Endothelial cell of umbilical vein (primary cell): ENCODE measurements around the gene TSTD1. TPM values are rescaled to one million over a fixed set of nuclear protein-coding genes. Genes with fewer than 3 reads are reported as not detected.

Experiments
- BruUV-seq: library from RNA; stranded (reverse); fragments of 400-500 nt; replicated peaks from 2 replicates; lab custom pipeline; 2021; lab: Mats Ljungman, UMichigan
- CTCF ChIA-PET: fragments of 300-600, 350-600 bp; sonication (Branson Sonifier 250); formaldehyde crosslinking; loops from one replicate; lab custom pipeline; 2021; ENCODE audit warnings: antibody characterized with exemption, inconsistent platforms; lab: Charles Lee
- POLR2A ChIA-PET: fragments of 300-600, 350-600 bp; sonication (Branson Sonifier 250); formaldehyde crosslinking; loops from one replicate; lab custom pipeline; 2021; ENCODE audit warnings: antibody characterized with exemption, inconsistent platforms; lab: Charles Lee
- DNase-seq: peaks from one replicate; pipeline ENCODE4 v3.0.0-alpha.2; 2011; ENCODE audit warnings: low read depth, low spot score
- FAIRE-seq: peaks from 2 replicates; lab custom pipeline; 2011; peaks lifted over from hg19 to GRCh38; lab: Jason Lieb, UNC
- H2AFZ ChIP-seq: 2 replicates; pipeline ENCODE4 v1.6.0; 2012; ENCODE audit warnings: low read depth, low read length, control low read depth, inconsistent platforms
- H3K27ac ChIP-seq: 2 replicates; pipeline ENCODE4 v1.5.1; 2011; ENCODE audit warnings: low read depth, mild to moderate bottlenecking, control low read depth, low read length, moderate library complexity; ENCODE audit not compliant: insufficient read depth
- H3K27me3 ChIP-seq, 2 experiments: 2 replicates each; pipeline versions ENCODE4 v1.6.0 to v1.6.1; 2011; ENCODE audit warnings: low read length in 2 of 2, mixed read lengths in 1 of 2; ENCODE audit not compliant: control insufficient read depth in 2 of 2, insufficient read depth in 2 of 2
- H3K36me3 ChIP-seq, 2 experiments: 2 replicates in 1 of 2; 3 replicates in 1 of 2; pipeline ENCODE4 v1.5.1; 2011; ENCODE audit warnings: low read length in 2 of 2, mild to moderate bottlenecking in 1 of 2, moderate library complexity in 1 of 2; ENCODE audit not compliant: control insufficient read depth in 2 of 2, insufficient read depth in 2 of 2; ENCODE audit errors: extremely low read depth in 1 of 2
- H3K4me1 ChIP-seq: 3 replicates; pipeline ENCODE4 v1.5.1; 2011; ENCODE audit warnings: mild to moderate bottlenecking, low read length; ENCODE audit not compliant: control insufficient read depth, insufficient read depth; ENCODE audit errors: extremely low read depth
- H3K4me2 ChIP-seq: 2 replicates; pipeline ENCODE4 v1.6.1; 2011; ENCODE audit warnings: low read length, control low read depth, mixed read lengths; ENCODE audit not compliant: insufficient read depth
- H3K4me3 ChIP-seq, 3 experiments: fragments of 200-600 bp in 1 of 3; sonication (generic), shearing (Covaris generic) in 1 of 3; replicated peaks in 1 of 3; 2 replicates each; pipeline ENCODE4 v1.5.1; 2011 to 2016; ENCODE audit warnings: control low read depth in 3 of 3, low read length in 3 of 3, mild to moderate bottlenecking in 2 of 3, inconsistent platforms in 1 of 3, low read depth in 1 of 3, moderate library complexity in 1 of 3; ENCODE audit not compliant: insufficient read depth in 1 of 3
- H3K79me2 ChIP-seq: 2 replicates; pipeline ENCODE4 v1.6.0; 2012; ENCODE audit warnings: low read length, inconsistent platforms; ENCODE audit not compliant: control insufficient read depth, insufficient read depth
- H3K9ac ChIP-seq: replicated peaks from 2 replicates; pipeline ENCODE3; 2011; ENCODE audit warnings: low read length, control low read depth; ENCODE audit not compliant: insufficient read depth; ENCODE audit errors: extremely low read depth
- H3K9me1 ChIP-seq: replicated peaks from 3 replicates; pipeline ENCODE4 v1.6.0; 2011; ENCODE audit warnings: mild to moderate bottlenecking, low read length; ENCODE audit not compliant: control insufficient read depth, insufficient read depth; ENCODE audit errors: extremely low read depth
- H3K9me3 ChIP-seq: replicated peaks from 2 replicates; pipeline ENCODE4 v1.5.1; 2012; ENCODE audit warnings: low read length, inconsistent platforms; ENCODE audit not compliant: control insufficient read depth, insufficient read depth
- H4K20me1 ChIP-seq: replicated peaks from 2 replicates; pipeline ENCODE3; 2011; ENCODE audit warnings: mild to moderate bottlenecking, low read length; ENCODE audit not compliant: control insufficient read depth, insufficient read depth; ENCODE audit errors: extremely low read depth
- EZH2 ChIP-seq: IDR thresholded peaks from 2 replicates; pipeline ENCODE4 v1.6.1; 2012; ENCODE audit warnings: borderline replicate concordance, low read depth, mild to moderate bottlenecking, moderate library complexity, low read length, inconsistent platforms; ENCODE audit not compliant: severe bottlenecking
- GATA2 ChIP-seq: IDR thresholded peaks from 2 replicates; pipeline ENCODE4 v1.7.0; 2011; ENCODE audit warnings: low read depth, mild to moderate bottlenecking, moderate library complexity, mixed read lengths, low read length; ENCODE audit not compliant: insufficient read length, insufficient read depth
- MYC ChIP-seq: IDR thresholded peaks from one replicate; pipeline ENCODE4 v1.6.1; 2011; ENCODE audit warnings: mild to moderate bottlenecking, low read depth, low read length
- dilution Hi-C: fragments of 300-500 bp; cut with MboI; formaldehyde crosslinking; loops from one replicate; pipeline ENCODE4 v1.15.0; 2019; ENCODE audit warnings: low sequenced_read_pairs; ENCODE audit not compliant: extremely low pct_ligation_motif_present
- intact Hi-C: fragments of 100-400 bp; cut with micrococcal nuclease; formaldehyde crosslinking; loops from one replicate; pipeline ENCODE4 v1.10.0; 2022
- polyA plus RNA-seq, 4 experiments: library from polyadenylated mRNA; depleted of rRNA in 3 of 4; stranded (reverse) in 3 of 4; unstranded in 1 of 4; fragments of >200 nt; gene quantifications; 2 replicates each; pipeline versions ENCODE4 v1.2.1 to v1.2.3, GENCODE V29; 2011 to 2012; ENCODE audit warnings: missing spikeins in 1 of 4
- total RNA-seq: library from RNA; stranded (reverse); gene quantifications from 2 replicates; pipeline ENCODE4 v1.2.3, GENCODE V29; 2021
- TF ChIP-seq, protein P1 (sequence below), 2 donors: IDR thresholded peaks; 1 replicate in 1 of 2; 2 replicates in 1 of 2; pipeline ENCODE4 v1.5.1; 2011; ENCODE audit warnings: low read length in 2 of 2, mild to moderate bottlenecking in 2 of 2, moderate library complexity in 2 of 2, control low read depth in 1 of 2, inconsistent platforms in 1 of 2, low read depth in 1 of 2; ENCODE audit not compliant: insufficient read depth in 1 of 2; ENCODE audit errors: extremely low read depth in 1 of 2
- TF ChIP-seq, protein P2 (sequence below): IDR thresholded peaks from 2 replicates; pipeline ENCODE4 v1.6.1; 2011; ENCODE audit not compliant: insufficient read depth, insufficient read length

The TSTD1 gene
- total and polyA plus RNA-seq, 2 donors (not counting 3 experiments of a cell fraction or from before 2014, with no cell fraction given), result 8.9 to 39.1 TPM

- CTCF ChIA-PET, result interaction anchor here (0.6 to 5.5 kb wide), 34 partner anchors 9 to 384 kb away, joined by 3 to 197 read pairs (median 5); partner anchors contain the start of genes DEDD, F11R, KLHDC9 and NECTIN4
- H3K9me3 ChIP-seq, result no peaks in the 10 kb centered on the region
- H3K4me2 ChIP-seq, result peak overlapping the region; percentile 3
- peak overlapping the region; percentile 0 for H3K9ac ChIP-seq
- BruUV-seq, result TSS peak; percentile 24
- TF ChIP-seq EZH2 (no peak), MYC (no peak), GATA2 (peak; percentile 72)
- TF ChIP-seq, protein P1, sequence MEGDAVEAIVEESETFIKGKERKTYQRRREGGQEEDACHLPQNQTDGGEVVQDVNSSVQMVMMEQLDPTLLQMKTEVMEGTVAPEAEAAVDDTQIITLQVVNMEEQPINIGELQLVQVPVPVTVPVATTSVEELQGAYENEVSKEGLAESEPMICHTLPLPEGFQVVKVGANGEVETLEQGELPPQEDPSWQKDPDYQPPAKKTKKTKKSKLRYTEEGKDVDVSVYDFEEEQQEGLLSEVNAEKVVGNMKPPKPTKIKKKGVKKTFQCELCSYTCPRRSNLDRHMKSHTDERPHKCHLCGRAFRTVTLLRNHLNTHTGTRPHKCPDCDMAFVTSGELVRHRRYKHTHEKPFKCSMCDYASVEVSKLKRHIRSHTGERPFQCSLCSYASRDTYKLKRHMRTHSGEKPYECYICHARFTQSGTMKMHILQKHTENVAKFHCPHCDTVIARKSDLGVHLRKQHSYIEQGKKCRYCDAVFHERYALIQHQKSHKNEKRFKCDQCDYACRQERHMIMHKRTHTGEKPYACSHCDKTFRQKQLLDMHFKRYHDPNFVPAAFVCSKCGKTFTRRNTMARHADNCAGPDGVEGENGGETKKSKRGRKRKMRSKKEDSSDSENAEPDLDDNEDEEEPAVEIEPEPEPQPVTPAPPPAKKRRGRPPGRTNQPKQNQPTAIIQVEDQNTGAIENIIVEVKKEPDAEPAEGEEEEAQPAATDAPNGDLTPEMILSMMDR (IDR thresholded peaks at IDR 0.05; ENCODE audit: extremely low read depth in 1 of 2, insufficient read depth in 1 of 2, low read depth in 1 of 2, low read length in 2 of 2), result peak; percentile 77 to 86
- TF ChIP-seq, protein P2, sequence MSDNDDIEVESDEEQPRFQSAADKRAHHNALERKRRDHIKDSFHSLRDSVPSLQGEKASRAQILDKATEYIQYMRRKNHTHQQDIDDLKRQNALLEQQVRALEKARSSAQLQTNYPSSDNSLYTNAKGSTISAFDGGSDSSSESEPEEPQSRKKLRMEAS, result no peak
- peak; percentile 90 for DNase-seq
- no peaks in the 10 kb centered on the region for H3K79me2 ChIP-seq
- peaks cover 24% of the 10 kb centered on the region for H3K4me1 ChIP-seq
- no peak overlapping the region for H3K4me3 ChIP-seq
- POLR2A ChIA-PET, result interaction anchor here (1.4 to 2.1 kb wide), 3 partner anchors 15 to 48 kb away, joined by 8 to 19 read pairs (median 10); partner anchors contain the start of genes F11R and USF1
- H2AFZ ChIP-seq, result peak overlapping the region; percentile 0
- dilution Hi-C loops (no loop called here), intact Hi-C loops (loop anchor here (1.0 to 2.0 kb wide), 5 partner anchors 16 to 101 kb away; partner anchors contain the start of genes F11R, KLHDC9 and USF1)
- no peaks in the 10 kb centered on the region for H3K27me3 ChIP-seq
- no peaks in the 10 kb centered on the region for H3K9me1 ChIP-seq
- H4K20me1 ChIP-seq, result no peaks in the 10 kb centered on the region
- H3K36me3 ChIP-seq, result peaks cover 10 to 30% of the 10 kb centered on the region in 2 experiments
- FAIRE-seq, result peak; percentile 94
- peak overlapping the region; percentile 62 for H3K27ac ChIP-seq
Measured at GRCh38 chr1:160997323-160998038, 41.3 kb downstream of the TSTD1 start.
